ENCODE measurements around the gene FUT1.

DNA sequence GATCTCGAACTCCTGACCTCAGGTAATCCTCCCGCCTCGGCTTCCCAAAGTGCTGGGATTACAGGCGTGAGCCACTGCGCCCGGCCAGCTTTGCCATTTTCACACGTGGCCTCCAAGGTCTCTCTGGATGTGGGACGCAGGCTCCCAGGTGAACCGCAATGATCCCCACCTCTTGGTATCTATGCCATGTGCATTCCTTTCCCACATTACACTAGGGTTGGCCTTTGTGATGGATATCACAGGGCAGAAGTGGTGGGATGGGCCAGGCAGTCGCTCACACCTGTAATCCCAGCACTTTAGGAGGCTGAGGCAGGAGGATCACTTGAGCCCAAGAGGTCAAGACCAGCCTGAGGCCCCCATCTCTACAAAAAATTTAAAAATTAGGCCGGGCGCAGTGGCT is 25.3 kb upstream of the FUT1 start:
- TF ChIP-seq POLR2AphosphoS5 (IDR thresholded peaks at IDR 0.05; ENCODE audit: low read depth, low read length) (no peak), EP300 (IDR thresholded peaks at IDR 0.05; ENCODE audit: borderline replicate concordance in 1 of 2, low read depth in 1 of 2, low read length in 1 of 2) (no peak), GABPA (IDR thresholded peaks at IDR 0.05; ENCODE audit: low read depth) (no peak), TAF1 (IDR thresholded peaks at IDR 0.05; ENCODE audit: borderline replicate concordance, low read depth, low read length) (no peak), EZH2phosphoT487 (IDR thresholded peaks at IDR 0.05; ENCODE audit: borderline replicate concordance, low read depth) (no peak), RFX5 (IDR thresholded peaks at IDR 0.05; ENCODE audit: low read length) (no peak), RCOR1 (IDR thresholded peaks at IDR 0.05; ENCODE audit: low read length) (no peak), RAD21 (IDR thresholded peaks at IDR 0.05; ENCODE audit: low read length) (no peak), JUND (IDR thresholded peaks at IDR 0.05) (no peak), SIN3A (IDR thresholded peaks at IDR 0.05; ENCODE audit: borderline replicate concordance, low read depth, low read length) (no peak), RXRA (IDR thresholded peaks at IDR 0.05; ENCODE audit: borderline replicate concordance, low read depth) (no peak)
- TF ChIP-seq, protein P1, sequence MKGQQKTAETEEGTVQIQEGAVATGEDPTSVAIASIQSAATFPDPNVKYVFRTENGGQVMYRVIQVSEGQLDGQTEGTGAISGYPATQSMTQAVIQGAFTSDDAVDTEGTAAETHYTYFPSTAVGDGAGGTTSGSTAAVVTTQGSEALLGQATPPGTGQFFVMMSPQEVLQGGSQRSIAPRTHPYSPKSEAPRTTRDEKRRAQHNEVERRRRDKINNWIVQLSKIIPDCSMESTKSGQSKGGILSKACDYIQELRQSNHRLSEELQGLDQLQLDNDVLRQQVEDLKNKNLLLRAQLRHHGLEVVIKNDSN (IDR thresholded peaks at IDR 0.05; ENCODE audit: borderline replicate concordance, low read depth) = no peak
- TF ChIP-seq, protein P2, sequence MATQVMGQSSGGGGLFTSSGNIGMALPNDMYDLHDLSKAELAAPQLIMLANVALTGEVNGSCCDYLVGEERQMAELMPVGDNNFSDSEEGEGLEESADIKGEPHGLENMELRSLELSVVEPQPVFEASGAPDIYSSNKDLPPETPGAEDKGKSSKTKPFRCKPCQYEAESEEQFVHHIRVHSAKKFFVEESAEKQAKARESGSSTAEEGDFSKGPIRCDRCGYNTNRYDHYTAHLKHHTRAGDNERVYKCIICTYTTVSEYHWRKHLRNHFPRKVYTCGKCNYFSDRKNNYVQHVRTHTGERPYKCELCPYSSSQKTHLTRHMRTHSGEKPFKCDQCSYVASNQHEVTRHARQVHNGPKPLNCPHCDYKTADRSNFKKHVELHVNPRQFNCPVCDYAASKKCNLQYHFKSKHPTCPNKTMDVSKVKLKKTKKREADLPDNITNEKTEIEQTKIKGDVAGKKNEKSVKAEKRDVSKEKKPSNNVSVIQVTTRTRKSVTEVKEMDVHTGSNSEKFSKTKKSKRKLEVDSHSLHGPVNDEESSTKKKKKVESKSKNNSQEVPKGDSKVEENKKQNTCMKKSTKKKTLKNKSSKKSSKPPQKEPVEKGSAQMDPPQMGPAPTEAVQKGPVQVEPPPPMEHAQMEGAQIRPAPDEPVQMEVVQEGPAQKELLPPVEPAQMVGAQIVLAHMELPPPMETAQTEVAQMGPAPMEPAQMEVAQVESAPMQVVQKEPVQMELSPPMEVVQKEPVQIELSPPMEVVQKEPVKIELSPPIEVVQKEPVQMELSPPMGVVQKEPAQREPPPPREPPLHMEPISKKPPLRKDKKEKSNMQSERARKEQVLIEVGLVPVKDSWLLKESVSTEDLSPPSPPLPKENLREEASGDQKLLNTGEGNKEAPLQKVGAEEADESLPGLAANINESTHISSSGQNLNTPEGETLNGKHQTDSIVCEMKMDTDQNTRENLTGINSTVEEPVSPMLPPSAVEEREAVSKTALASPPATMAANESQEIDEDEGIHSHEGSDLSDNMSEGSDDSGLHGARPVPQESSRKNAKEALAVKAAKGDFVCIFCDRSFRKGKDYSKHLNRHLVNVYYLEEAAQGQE (IDR thresholded peaks at IDR 0.05; ENCODE audit: low read depth, low read length) = no peak
- TF ChIP-seq, protein P3, sequence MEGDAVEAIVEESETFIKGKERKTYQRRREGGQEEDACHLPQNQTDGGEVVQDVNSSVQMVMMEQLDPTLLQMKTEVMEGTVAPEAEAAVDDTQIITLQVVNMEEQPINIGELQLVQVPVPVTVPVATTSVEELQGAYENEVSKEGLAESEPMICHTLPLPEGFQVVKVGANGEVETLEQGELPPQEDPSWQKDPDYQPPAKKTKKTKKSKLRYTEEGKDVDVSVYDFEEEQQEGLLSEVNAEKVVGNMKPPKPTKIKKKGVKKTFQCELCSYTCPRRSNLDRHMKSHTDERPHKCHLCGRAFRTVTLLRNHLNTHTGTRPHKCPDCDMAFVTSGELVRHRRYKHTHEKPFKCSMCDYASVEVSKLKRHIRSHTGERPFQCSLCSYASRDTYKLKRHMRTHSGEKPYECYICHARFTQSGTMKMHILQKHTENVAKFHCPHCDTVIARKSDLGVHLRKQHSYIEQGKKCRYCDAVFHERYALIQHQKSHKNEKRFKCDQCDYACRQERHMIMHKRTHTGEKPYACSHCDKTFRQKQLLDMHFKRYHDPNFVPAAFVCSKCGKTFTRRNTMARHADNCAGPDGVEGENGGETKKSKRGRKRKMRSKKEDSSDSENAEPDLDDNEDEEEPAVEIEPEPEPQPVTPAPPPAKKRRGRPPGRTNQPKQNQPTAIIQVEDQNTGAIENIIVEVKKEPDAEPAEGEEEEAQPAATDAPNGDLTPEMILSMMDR (IDR thresholded peaks at IDR 0.05) = no peak
